HEK293 (cell line): ENCODE results near the gene CNFN.

ENCODE experiments used
- CTCF ChIA-PET: fragments of 350-600 bp; formaldehyde crosslinking; extraction: SDS; loops from one replicate; lab custom pipeline; 2021; ENCODE audit warnings: antibody characterized with exemption; lab: Yijun Ruan, JAX
- POLR2A ChIA-PET: fragments of 300-600 bp; formaldehyde crosslinking; extraction: SDS; loops from one replicate; lab custom pipeline; 2020; ENCODE audit warnings: antibody characterized with exemption, inconsistent platforms; lab: Yijun Ruan, JAX
- H3K27ac ChIP-seq: fragments of 200-500 bp; sonication (Bioruptor generic); 2 replicates; pipeline ENCODE4 v1.5.1; 2014; ENCODE audit warnings: low read depth, low read length, control low read depth, inconsistent platforms; ENCODE audit errors: extremely low read depth
- H3K36me3 ChIP-seq, 2 experiments: fragments of 200-500 bp in 1 of 2; sonication (Bioruptor generic) in 1 of 2; 1 replicate in 1 of 2; 2 replicates in 1 of 2; pipeline ENCODE4 v1.5.1; 2014 to 2017; ENCODE audit warnings: inconsistent platforms in 2 of 2, low read length in 2 of 2; ENCODE audit not compliant: control insufficient read depth in 2 of 2, insufficient read depth in 1 of 2
- H3K4me1 ChIP-seq: fragments of 200-500 bp; sonication (Bioruptor generic); 2 replicates; pipeline ENCODE4 v1.5.1; 2014; ENCODE audit warnings: mild to moderate bottlenecking, low read length, inconsistent platforms; ENCODE audit not compliant: control insufficient read depth, insufficient read depth
- H3K4me3 ChIP-seq: 2 replicates; pipeline ENCODE4 v1.5.1; 2011; ENCODE audit warnings: low read depth, mild to moderate bottlenecking, control low read depth, low read length, moderate library complexity
- H3K9me3 ChIP-seq: fragments of 200-500 bp; sonication (Bioruptor generic); 2 replicates; pipeline ENCODE4 v1.5.1; 2014; ENCODE audit warnings: low read depth, low read length, inconsistent platforms; ENCODE audit not compliant: control insufficient read depth, insufficient read depth
- HOXA7 ChIP-seq: sonication (generic); formaldehyde crosslinking; IDR thresholded peaks from 2 replicates; pipeline ENCODE4 v1.8.1; 2022; ENCODE audit warnings: missing genetic modification reagents, borderline replicate concordance
- SCRT2 ChIP-seq: fragments of 450-650 bp; formaldehyde crosslinking; IDR thresholded peaks from 2 replicates; pipeline ENCODE4 v1.5.1; 2016; ENCODE audit warnings: missing biosample characterization, missing genetic modification characterization
- YY1 ChIP-seq: fragments of 450-650 bp; formaldehyde crosslinking; IDR thresholded peaks from 2 replicates; pipeline ENCODE4 v1.5.1; 2018; ENCODE audit warnings: missing biosample characterization, missing genetic modification characterization
- ZBTB17 ChIP-seq: fragments of 450-650 bp; formaldehyde crosslinking; IDR thresholded peaks from 2 replicates; pipeline ENCODE4 v1.5.1; 2016; ENCODE audit warnings: missing biosample characterization, missing genetic modification characterization
- ZIC2 ChIP-seq: fragments of 450-650 bp; formaldehyde crosslinking; IDR thresholded peaks from 2 replicates; pipeline ENCODE4 v1.5.1; 2016; ENCODE audit warnings: missing biosample characterization, missing genetic modification characterization
- ZNF138 ChIP-seq: fragments of 450-650 bp; formaldehyde crosslinking; IDR thresholded peaks from 2 replicates; pipeline ENCODE4 v1.5.1; 2016; ENCODE audit warnings: missing biosample characterization, missing genetic modification characterization, borderline replicate concordance
- ZNF175 ChIP-seq: fragments of 450-650 bp; formaldehyde crosslinking; IDR thresholded peaks from 2 replicates; pipeline ENCODE4 v1.5.1; 2016; ENCODE audit warnings: missing biosample characterization, missing genetic modification characterization
- ZNF2 ChIP-seq: fragments of 450-650 bp; formaldehyde crosslinking; IDR thresholded peaks from 2 replicates; pipeline ENCODE4 v1.5.1; 2016; ENCODE audit warnings: missing biosample characterization, missing genetic modification characterization
- ZNF335 ChIP-seq: fragments of 450-650 bp; formaldehyde crosslinking; conservative IDR thresholded peaks from 2 replicates; pipeline ENCODE4 v1.5.1; 2016; ENCODE audit warnings: missing biosample characterization, missing genetic modification characterization
- ZNF404 ChIP-seq: fragments of 450-650 bp; formaldehyde crosslinking; IDR thresholded peaks from 2 replicates; pipeline ENCODE4 v1.5.1; 2017; ENCODE audit warnings: missing biosample characterization, missing genetic modification characterization
- ZNF423 ChIP-seq: fragments of 450-650 bp; formaldehyde crosslinking; IDR thresholded peaks from 2 replicates; pipeline ENCODE4 v1.5.1; 2016; ENCODE audit warnings: missing biosample characterization, missing genetic modification characterization
- ZNF501 ChIP-seq: fragments of 450-650 bp; formaldehyde crosslinking; IDR thresholded peaks from 2 replicates; pipeline ENCODE4 v1.5.1; 2016; ENCODE audit warnings: missing biosample characterization, missing genetic modification characterization
- ZNF600 ChIP-seq: fragments of 450-650 bp; formaldehyde crosslinking; IDR thresholded peaks from 2 replicates; pipeline ENCODE4 v1.5.1; 2016; ENCODE audit warnings: missing biosample characterization, missing genetic modification characterization
- ZNF629 ChIP-seq: fragments of 450-650 bp; formaldehyde crosslinking; IDR thresholded peaks from 2 replicates; pipeline ENCODE4 v1.5.1; 2017; ENCODE audit warnings: missing biosample characterization, missing genetic modification characterization
- ZNF654 ChIP-seq: fragments of 450-650 bp; formaldehyde crosslinking; IDR thresholded peaks from 2 replicates; pipeline ENCODE4 v1.5.1; 2016; ENCODE audit warnings: low read depth, missing biosample characterization, missing genetic modification characterization
- ZNF707 ChIP-seq: fragments of 450-650 bp; formaldehyde crosslinking; IDR thresholded peaks from 2 replicates; pipeline ENCODE4 v1.5.1; 2016; ENCODE audit warnings: missing biosample characterization, missing genetic modification characterization
- ZSCAN16 ChIP-seq: fragments of 450-650 bp; formaldehyde crosslinking; IDR thresholded peaks from 2 replicates; pipeline ENCODE4 v1.5.1; 2016; ENCODE audit warnings: missing biosample characterization, missing genetic modification characterization
- TF ChIP-seq, protein P1 (sequence below): fragments of 450-650 bp; formaldehyde crosslinking; IDR thresholded peaks from 2 replicates; pipeline ENCODE4 v1.5.1; 2017; ENCODE audit warnings: missing biosample characterization, missing genetic modification characterization
- TF ChIP-seq, protein P2 (sequence below): fragments of 450-650 bp; formaldehyde crosslinking; IDR thresholded peaks from 2 replicates; pipeline ENCODE4 v1.5.1; 2016; ENCODE audit warnings: missing biosample characterization, missing genetic modification characterization
- TF ChIP-seq, protein P3 (sequence below): fragments of 450-650 bp; IDR thresholded peaks from 2 replicates; pipeline ENCODE4 v1.5.1; 2018; ENCODE audit warnings: missing biosample characterization, mild to moderate bottlenecking, missing genetic modification characterization
- TF ChIP-seq, protein P4 (sequence below): fragments of 450-650 bp; formaldehyde crosslinking; IDR thresholded peaks from 2 replicates; pipeline ENCODE4 v1.5.1; 2016; ENCODE audit warnings: missing biosample characterization, missing genetic modification characterization
- TF ChIP-seq, protein P5 (sequence below): fragments of 450-650 bp; formaldehyde crosslinking; IDR thresholded peaks from 2 replicates; pipeline ENCODE4 v1.5.1; 2016; ENCODE audit warnings: missing biosample characterization, missing genetic modification characterization

The CNFN gene, protein sequence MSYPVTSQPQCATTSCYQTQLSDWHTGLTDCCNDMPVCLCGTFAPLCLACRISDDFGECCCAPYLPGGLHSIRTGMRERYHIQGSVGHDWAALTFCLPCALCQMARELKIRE

DNA sequence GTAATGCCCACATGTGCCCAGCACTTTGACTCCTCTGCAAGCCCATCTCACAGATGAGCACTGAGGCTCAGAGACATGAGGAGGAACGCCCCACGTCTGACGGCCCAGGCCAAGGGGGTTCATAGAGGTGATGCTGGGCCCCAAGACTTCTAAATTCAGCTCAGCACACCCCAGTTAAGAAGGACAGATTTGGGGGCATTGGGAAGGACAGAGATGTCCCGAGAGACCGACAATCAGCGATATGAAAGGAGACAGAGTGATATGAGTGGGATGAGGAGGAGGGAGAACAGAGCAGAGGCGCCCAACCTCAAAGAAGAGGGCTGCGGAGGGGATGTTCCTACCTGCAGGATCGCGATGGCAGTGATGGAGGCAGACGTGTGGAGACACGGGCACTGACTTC is at the start of gene CNFN:
CNFN (minus strand) TSS at position 399 of the 400 bp plus-strand sequence. CDS start 1,260 bp downstream, outside the sequence.
- H3K36me3 ChIP-seq, result no peaks in the 10 kb centered on the region; a peak in 1 of 3 replicates
- no peak for TF ChIP-seq ZSCAN16 (tag by site-specific recombination)
- TF ChIP-seq, all 188 proteins: peak for 0
- Histone ChIP-seq H3K4me1 (peaks cover 4% of the 10 kb centered on the region; the same call in 1 of the 2 replicates), H3K4me3 (no peak within 1 kb of the TSS), H3K9me3 (no peaks in the 10 kb centered on the region), H3K27ac (no peak within 1 kb of the TSS)
- CTCF ChIA-PET, result interaction anchor here (0.6 to 1.0 kb wide), 2 partner anchors 11 to 439 kb away, joined by 3 to 8 read pairs; no protein-coding TSS in a partner anchor
- POLR2A ChIA-PET, result interaction anchor here (0.6 to 4.1 kb wide), 2 partner anchors 7 to 88 kb away, joined by 3 to 34 read pairs; partner anchors contain the start of gene PAFAH1B3

DNA sequence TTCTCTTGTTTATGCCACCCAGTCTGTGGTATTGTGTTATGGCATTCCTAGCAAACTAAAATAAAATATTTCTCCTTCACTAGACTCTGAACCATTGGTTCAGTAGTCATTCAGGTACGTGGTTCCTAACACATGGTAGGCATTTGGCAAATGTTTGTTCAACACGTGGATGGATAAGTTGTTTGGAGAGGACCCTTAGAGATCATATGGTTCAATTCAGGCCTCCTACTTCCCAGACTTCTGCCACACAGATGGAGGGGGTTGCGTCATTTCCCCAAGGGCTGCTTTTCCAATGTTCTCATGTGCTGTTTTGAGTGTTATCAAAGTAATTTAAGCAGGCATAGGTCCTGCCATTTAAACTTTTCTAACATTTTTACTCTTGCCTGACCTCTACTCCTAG is 45.9 kb upstream of the CNFN start:
- Histone ChIP-seq H3K4me1 (peaks cover 5% of the 10 kb centered on the region; the same call in 1 of the 2 replicates), H3K4me3 (no peak overlapping the region), H3K36me3 (no peaks in the 10 kb centered on the region), H3K9me3 (no peaks in the 10 kb centered on the region), H3K27ac (no peak overlapping the region)
- CTCF ChIA-PET, result interaction anchor here (0.6 to 7.4 kb wide), 6 partner anchors 13 to 1728 kb away, joined by 3 to 98 read pairs (median 4); no protein-coding TSS in a partner anchor
- POLR2A ChIA-PET, result interaction anchor here (1.1 kb wide), 1 partner anchor 28 kb away, joined by 3 read pairs; no protein-coding TSS in a partner anchor
- TF ChIP-seq HOXA7, result no peak
- TF ChIP-seq ZNF707 (tag by site-specific recombination), result no peak
- TF ChIP-seq, protein P1, sequence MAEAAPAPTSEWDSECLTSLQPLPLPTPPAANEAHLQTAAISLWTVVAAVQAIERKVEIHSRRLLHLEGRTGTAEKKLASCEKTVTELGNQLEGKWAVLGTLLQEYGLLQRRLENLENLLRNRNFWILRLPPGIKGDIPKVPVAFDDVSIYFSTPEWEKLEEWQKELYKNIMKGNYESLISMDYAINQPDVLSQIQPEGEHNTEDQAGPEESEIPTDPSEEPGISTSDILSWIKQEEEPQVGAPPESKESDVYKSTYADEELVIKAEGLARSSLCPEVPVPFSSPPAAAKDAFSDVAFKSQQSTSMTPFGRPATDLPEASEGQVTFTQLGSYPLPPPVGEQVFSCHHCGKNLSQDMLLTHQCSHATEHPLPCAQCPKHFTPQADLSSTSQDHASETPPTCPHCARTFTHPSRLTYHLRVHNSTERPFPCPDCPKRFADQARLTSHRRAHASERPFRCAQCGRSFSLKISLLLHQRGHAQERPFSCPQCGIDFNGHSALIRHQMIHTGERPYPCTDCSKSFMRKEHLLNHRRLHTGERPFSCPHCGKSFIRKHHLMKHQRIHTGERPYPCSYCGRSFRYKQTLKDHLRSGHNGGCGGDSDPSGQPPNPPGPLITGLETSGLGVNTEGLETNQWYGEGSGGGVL, result no peak
- TF ChIP-seq SCRT2 (tag by site-specific recombination), result no peak
- peak; percentile 11; the same call in 1 of the 2 replicates for TF ChIP-seq ZBTB17 (tag by site-specific recombination)
- TF ChIP-seq ZNF404 (tag by site-specific recombination), result no peak
- TF ChIP-seq, protein P2, sequence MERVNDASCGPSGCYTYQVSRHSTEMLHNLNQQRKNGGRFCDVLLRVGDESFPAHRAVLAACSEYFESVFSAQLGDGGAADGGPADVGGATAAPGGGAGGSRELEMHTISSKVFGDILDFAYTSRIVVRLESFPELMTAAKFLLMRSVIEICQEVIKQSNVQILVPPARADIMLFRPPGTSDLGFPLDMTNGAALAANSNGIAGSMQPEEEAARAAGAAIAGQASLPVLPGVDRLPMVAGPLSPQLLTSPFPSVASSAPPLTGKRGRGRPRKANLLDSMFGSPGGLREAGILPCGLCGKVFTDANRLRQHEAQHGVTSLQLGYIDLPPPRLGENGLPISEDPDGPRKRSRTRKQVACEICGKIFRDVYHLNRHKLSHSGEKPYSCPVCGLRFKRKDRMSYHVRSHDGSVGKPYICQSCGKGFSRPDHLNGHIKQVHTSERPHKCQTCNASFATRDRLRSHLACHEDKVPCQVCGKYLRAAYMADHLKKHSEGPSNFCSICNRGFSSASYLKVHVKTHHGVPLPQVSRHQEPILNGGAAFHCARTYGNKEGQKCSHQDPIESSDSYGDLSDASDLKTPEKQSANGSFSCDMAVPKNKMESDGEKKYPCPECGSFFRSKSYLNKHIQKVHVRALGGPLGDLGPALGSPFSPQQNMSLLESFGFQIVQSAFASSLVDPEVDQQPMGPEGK (tag by site-specific recombination), result no peak
- no peak for TF ChIP-seq ZNF629 (tag by site-specific recombination)
- TF ChIP-seq ZNF423 (tag by site-specific recombination), result no peak
- no peak for TF ChIP-seq ZNF2 (tag by site-specific recombination)
- TF ChIP-seq ZNF175 (tag by site-specific recombination), result no peak
- TF ChIP-seq ZNF600, result peak; percentile 29; the same call in 1 of the 2 replicates
- TF ChIP-seq ZNF138 (tag by site-specific recombination), result no peak
- TF ChIP-seq YY1 (tag by site-specific recombination), result no peak
- TF ChIP-seq, protein P3, sequence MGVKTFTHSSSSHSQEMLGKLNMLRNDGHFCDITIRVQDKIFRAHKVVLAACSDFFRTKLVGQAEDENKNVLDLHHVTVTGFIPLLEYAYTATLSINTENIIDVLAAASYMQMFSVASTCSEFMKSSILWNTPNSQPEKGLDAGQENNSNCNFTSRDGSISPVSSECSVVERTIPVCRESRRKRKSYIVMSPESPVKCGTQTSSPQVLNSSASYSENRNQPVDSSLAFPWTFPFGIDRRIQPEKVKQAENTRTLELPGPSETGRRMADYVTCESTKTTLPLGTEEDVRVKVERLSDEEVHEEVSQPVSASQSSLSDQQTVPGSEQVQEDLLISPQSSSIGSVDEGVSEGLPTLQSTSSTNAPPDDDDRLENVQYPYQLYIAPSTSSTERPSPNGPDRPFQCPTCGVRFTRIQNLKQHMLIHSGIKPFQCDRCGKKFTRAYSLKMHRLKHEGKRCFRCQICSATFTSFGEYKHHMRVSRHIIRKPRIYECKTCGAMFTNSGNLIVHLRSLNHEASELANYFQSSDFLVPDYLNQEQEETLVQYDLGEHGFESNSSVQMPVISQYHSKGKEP (tag by site-specific recombination), result no peak
- no peak for TF ChIP-seq ZNF501 (tag by site-specific recombination)
- TF ChIP-seq, protein P4, sequence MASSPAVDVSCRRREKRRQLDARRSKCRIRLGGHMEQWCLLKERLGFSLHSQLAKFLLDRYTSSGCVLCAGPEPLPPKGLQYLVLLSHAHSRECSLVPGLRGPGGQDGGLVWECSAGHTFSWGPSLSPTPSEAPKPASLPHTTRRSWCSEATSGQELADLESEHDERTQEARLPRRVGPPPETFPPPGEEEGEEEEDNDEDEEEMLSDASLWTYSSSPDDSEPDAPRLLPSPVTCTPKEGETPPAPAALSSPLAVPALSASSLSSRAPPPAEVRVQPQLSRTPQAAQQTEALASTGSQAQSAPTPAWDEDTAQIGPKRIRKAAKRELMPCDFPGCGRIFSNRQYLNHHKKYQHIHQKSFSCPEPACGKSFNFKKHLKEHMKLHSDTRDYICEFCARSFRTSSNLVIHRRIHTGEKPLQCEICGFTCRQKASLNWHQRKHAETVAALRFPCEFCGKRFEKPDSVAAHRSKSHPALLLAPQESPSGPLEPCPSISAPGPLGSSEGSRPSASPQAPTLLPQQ (tag by site-specific recombination), result 0 out of 2 replicates have a peak, but pooled peaks have one; percentile 17
- TF ChIP-seq ZIC2, result no peak
- TF ChIP-seq, protein P5, sequence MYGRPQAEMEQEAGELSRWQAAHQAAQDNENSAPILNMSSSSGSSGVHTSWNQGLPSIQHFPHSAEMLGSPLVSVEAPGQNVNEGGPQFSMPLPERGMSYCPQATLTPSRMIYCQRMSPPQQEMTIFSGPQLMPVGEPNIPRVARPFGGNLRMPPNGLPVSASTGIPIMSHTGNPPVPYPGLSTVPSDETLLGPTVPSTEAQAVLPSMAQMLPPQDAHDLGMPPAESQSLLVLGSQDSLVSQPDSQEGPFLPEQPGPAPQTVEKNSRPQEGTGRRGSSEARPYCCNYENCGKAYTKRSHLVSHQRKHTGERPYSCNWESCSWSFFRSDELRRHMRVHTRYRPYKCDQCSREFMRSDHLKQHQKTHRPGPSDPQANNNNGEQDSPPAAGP (tag by site-specific recombination), result no peak
- TF ChIP-seq ZNF654 (tag by site-specific recombination), result no peak
- peak; percentile 24 for TF ChIP-seq ZNF335 (tag by site-specific recombination)
